ENCODE results near the gene SACS. TPM values are rescaled to one million over a fixed set of nuclear protein-coding genes. Genes with fewer than 3 reads are reported as not detected.

SACS gene
- total and polyA plus RNA-seq, 2 of the 4 experiments (the other 2 are of a cell fraction): 14.7 to 121 TPM

GRCh38 chr13:23443110-23443509 is 9.6 kb upstream of the SACS start:
- TF ChIP-seq FOS (IDR thresholded peaks at IDR 0.05; ENCODE audit: low read depth, low read length): no peak
- TF ChIP-seq SMC3 (IDR thresholded peaks at IDR 0.05; ENCODE audit: low read depth, low read length): no peak
- TF ChIP-seq POLR2A (IDR thresholded peaks at IDR 0.05; ENCODE audit: low read depth, low read length): no peak
- TF ChIP-seq RFX5 (IDR thresholded peaks at IDR 0.05; ENCODE audit: low read depth, low read length): no peak
- no peak for TF ChIP-seq USF2 (IDR thresholded peaks at IDR 0.05; ENCODE audit: low read depth, low read length)
- no peak for TF ChIP-seq RAD21 (IDR thresholded peaks at IDR 0.05; ENCODE audit: low read length)
- TF ChIP-seq RCOR1 (IDR thresholded peaks at IDR 0.05; ENCODE audit: insufficient replicate concordance, low read length): no peak
- no peak for TF ChIP-seq BHLHE40 (IDR thresholded peaks at IDR 0.05; ENCODE audit: low read depth, low read length)
- no peak for TF ChIP-seq NFE2L2 (IDR thresholded peaks at IDR 0.05; ENCODE audit: low read depth, low read length)
- no peak for TF ChIP-seq MXI1 (IDR thresholded peaks at IDR 0.05; ENCODE audit: borderline replicate concordance, low read depth, low read length)
- no peak for TF ChIP-seq CHD1 (IDR thresholded peaks at IDR 0.05; ENCODE audit: low read depth, low read length)
- TF ChIP-seq MAZ (IDR thresholded peaks at IDR 0.05; ENCODE audit: borderline replicate concordance, low read depth, low read length): no peak
- TF ChIP-seq CEBPB (IDR thresholded peaks at IDR 0.05; ENCODE audit: low read depth, low read length): no peak
- no peak for TF ChIP-seq CTCF (conservative IDR thresholded peaks at IDR 0.05; ENCODE audit: low read depth, low read length)
- no peak for TF ChIP-seq MAFK (IDR thresholded peaks at IDR 0.05; ENCODE audit: low read depth, low read length)
- TF ChIP-seq, protein P1, sequence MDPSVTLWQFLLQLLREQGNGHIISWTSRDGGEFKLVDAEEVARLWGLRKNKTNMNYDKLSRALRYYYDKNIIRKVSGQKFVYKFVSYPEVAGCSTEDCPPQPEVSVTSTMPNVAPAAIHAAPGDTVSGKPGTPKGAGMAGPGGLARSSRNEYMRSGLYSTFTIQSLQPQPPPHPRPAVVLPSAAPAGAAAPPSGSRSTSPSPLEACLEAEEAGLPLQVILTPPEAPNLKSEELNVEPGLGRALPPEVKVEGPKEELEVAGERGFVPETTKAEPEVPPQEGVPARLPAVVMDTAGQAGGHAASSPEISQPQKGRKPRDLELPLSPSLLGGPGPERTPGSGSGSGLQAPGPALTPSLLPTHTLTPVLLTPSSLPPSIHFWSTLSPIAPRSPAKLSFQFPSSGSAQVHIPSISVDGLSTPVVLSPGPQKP (IDR thresholded peaks at IDR 0.05; ENCODE audit: borderline replicate concordance, low read depth, low read length): no peak
- intact Hi-C loops (cut with micrococcal nuclease): no loop called here
- Histone ChIP-seq H3K27me3 (ENCODE audit: control insufficient read depth, insufficient read depth, low read length) (no peaks in the 10 kb centered on the region), H4K20me1 (ENCODE audit: insufficient read depth, low read length) (no peaks in the 10 kb centered on the region), H4K8ac (ENCODE audit: low read depth in 2 of 2, low read length in 2 of 2) (no peak overlapping the region), H3K9me1 (ENCODE audit: insufficient read depth, low read length) (peaks cover 9% of the 10 kb centered on the region), H3K27ac (ENCODE audit: insufficient read depth, low read length) (no peak overlapping the region), H2AFZ (replicated peaks; ENCODE audit: low read length, poor library complexity) (no peak overlapping the region), H3K36me3 (ENCODE audit: control insufficient read depth, insufficient read depth, low read length) (no peaks in the 10 kb centered on the region), H2BK15ac (ENCODE audit: low read depth, low read length) (no peak overlapping the region), H2AK5ac (ENCODE audit: low read depth, low read length) (no peak overlapping the region), H3K14ac (replicated peaks; ENCODE audit: low read depth, low read length) (no peak overlapping the region), H2BK120ac (ENCODE audit: low read depth, low read length) (no peak overlapping the region), H4K91ac (ENCODE audit: insufficient read depth, low read depth, low read length) (no peak overlapping the region), H2BK20ac (ENCODE audit: low read depth, low read length) (no peak overlapping the region), H3K4ac (ENCODE audit: low read depth, low read length) (no peak overlapping the region), H3K79me1 (ENCODE audit: low read depth in 1 of 2, low read length in 2 of 2) (no peaks in the 10 kb centered on the region), H3K18ac (ENCODE audit: low read depth, low read length) (no peak overlapping the region), H2BK5ac (ENCODE audit: low read depth, low read length, poor library complexity, severe bottlenecking) (no peak overlapping the region), H2AK9ac (replicated peaks; ENCODE audit: low read depth, low read length, poor library complexity) (no peak overlapping the region), H3K9ac (ENCODE audit: low read depth, low read length) (no peak overlapping the region), H3K56ac (ENCODE audit: extremely low read depth, insufficient read depth, low read length) (no peak overlapping the region), H3K9me3 (ENCODE audit: control insufficient read depth, insufficient read depth, low read length) (no peaks in the 10 kb centered on the region), H4K5ac (ENCODE audit: low read depth, low read length) (no peak overlapping the region), H3K4me1 (ENCODE audit: control insufficient read depth, insufficient read depth, low read length) (peaks cover under 1% of the 10 kb centered on the region; the same call in 1 of the 2 replicates), H3K4me3 (ENCODE audit: insufficient read depth, low read depth, low read length) (no peak overlapping the region), H3K23ac (ENCODE audit: low read depth, low read length) (no peak overlapping the region), H3K4me2 (ENCODE audit: low read depth, low read length) (no peak overlapping the region)
- no peak for DNase-seq
- WGBS, 2 experiments (ENCODE audit: extremely low coverage in 2 of 2, insufficient read length in 1 of 2): 100% methylated on average over 1 of the region's 2 CpGs; no CpG with 5 or more reads in 1 of the 2 experiments
- dilution Hi-C loops (cut with HindIII; ENCODE audit: low sequenced_read_pairs, unreplicated experiment): no loop called here
- no peak for ATAC-seq (ENCODE audit: low read depth)
- POLR2A ChIA-PET (ENCODE audit: unreplicated experiment): no interaction called here
- in situ Hi-C loops (cut with MboI; ENCODE audit: low sequenced_read_pairs): no loop called here
- CTCF ChIA-PET: no interaction called here
- BruUV-seq (replicated peaks): no TSS peak

Measured in IMR-90 (cell line).